ENCODE results near the gene SCARF1.

GRCh38 chr17:1683459-1683858, 37.9 kb upstream of the SCARF1 start:
- TF ChIP-seq NR2C2 (CRISPR knock-in tag; IDR thresholded peaks at IDR 0.05): no peak
- no peak for TF ChIP-seq CTCF (IDR thresholded peaks at IDR 0.05)
- no peak for TF ChIP-seq ZNF416 (CRISPR knock-in tag; IDR thresholded peaks at IDR 0.05)
- TF ChIP-seq ZNF512 (CRISPR knock-in tag; IDR thresholded peaks at IDR 0.05; ENCODE audit: borderline replicate concordance): no peak
- no peak for TF ChIP-seq NFE2L1 (CRISPR knock-in tag; IDR thresholded peaks at IDR 0.05)
- no peak for TF ChIP-seq CREM (CRISPR knock-in tag; IDR thresholded peaks at IDR 0.05)
- no peak for TF ChIP-seq ZNF121 (CRISPR knock-in tag; IDR thresholded peaks at IDR 0.05)
- no peak for TF ChIP-seq IRF1 (CRISPR knock-in tag; IDR thresholded peaks at IDR 0.05)
